ENCODE measurements around the gene IL11RA. TPM values are rescaled to one million over a fixed set of nuclear protein-coding genes. Genes with fewer than 3 reads are reported as not detected.

IL11RA gene
- total and polyA plus RNA-seq, 9 of the 15 experiments (the other 6 are each of a cell fraction or from before 2014, with no cell fraction given): 0.11 to 5.8 (median 2.8) TPM

GRCh38 chr9:34701023-34701768 lies 49.2 kb downstream of the IL11RA start (continued):
- TF ChIP-seq, protein P1, sequence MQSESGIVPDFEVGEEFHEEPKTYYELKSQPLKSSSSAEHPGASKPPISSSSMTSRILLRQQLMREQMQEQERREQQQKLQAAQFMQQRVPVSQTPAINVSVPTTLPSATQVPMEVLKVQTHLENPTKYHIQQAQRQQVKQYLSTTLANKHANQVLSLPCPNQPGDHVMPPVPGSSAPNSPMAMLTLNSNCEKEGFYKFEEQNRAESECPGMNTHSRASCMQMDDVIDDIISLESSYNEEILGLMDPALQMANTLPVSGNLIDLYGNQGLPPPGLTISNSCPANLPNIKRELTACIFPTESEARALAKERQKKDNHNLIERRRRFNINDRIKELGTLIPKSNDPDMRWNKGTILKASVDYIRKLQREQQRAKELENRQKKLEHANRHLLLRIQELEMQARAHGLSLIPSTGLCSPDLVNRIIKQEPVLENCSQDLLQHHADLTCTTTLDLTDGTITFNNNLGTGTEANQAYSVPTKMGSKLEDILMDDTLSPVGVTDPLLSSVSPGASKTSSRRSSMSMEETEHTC (IDR thresholded peaks at IDR 0.05): no peak
- TF ChIP-seq UBTF (IDR thresholded peaks at IDR 0.05; ENCODE audit: borderline replicate concordance in 1 of 2, low read depth in 2 of 2, low read length in 2 of 2) (0 out of 4 replicates have a peak, but pooled peaks of 1 of the 2 experiments have one; percentile 36), MAZ (CRISPR knock-in tag; conservative IDR thresholded peaks at IDR 0.05 in 1 of 2, IDR thresholded peaks at IDR 0.05 in 1 of 2) (peak in 1 of 2 experiments; percentile 15; a peak in 1 of 4 replicates)
